Measurements from ENCODE around the gene TCF4.

The TCF4 gene

GRCh38 chr18:55221622-55222021 is 366.4 kb downstream of the TCF4 start:
- no peak for DNase-seq (ENCODE audit: extremely low read depth, low read depth)
- TF ChIP-seq, protein P1, sequence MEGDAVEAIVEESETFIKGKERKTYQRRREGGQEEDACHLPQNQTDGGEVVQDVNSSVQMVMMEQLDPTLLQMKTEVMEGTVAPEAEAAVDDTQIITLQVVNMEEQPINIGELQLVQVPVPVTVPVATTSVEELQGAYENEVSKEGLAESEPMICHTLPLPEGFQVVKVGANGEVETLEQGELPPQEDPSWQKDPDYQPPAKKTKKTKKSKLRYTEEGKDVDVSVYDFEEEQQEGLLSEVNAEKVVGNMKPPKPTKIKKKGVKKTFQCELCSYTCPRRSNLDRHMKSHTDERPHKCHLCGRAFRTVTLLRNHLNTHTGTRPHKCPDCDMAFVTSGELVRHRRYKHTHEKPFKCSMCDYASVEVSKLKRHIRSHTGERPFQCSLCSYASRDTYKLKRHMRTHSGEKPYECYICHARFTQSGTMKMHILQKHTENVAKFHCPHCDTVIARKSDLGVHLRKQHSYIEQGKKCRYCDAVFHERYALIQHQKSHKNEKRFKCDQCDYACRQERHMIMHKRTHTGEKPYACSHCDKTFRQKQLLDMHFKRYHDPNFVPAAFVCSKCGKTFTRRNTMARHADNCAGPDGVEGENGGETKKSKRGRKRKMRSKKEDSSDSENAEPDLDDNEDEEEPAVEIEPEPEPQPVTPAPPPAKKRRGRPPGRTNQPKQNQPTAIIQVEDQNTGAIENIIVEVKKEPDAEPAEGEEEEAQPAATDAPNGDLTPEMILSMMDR (IDR thresholded peaks at IDR 0.05; ENCODE audit: low read depth, low read length, missing control alignments) = no peak
- H3K4me3 ChIP-seq (replicated peaks; ENCODE audit: low read depth, low read length) = no peak overlapping the region

DNA sequence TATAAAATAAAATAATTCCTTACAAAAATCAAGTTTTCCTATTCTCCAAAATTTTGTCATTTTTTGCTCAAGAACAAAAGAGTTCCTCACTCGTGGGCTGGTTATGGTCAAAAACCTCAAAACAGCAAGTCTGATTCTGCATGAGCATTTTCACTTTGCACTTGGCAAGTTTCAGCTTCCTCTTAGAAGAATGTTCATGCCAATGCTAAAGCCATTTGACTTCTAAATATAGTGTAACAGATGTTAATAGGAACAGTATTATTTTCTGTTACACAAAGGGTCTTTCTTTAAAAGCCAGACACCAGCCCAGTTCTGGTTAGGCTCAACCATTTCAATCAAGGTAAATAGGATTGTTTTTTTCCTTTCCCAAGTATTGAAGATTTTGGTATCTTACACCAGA is 367.5 kb downstream of the TCF4 start:
- H3K4me3 ChIP-seq (replicated peaks; ENCODE audit: low read depth, low read length) = no peak overlapping the region
- DNase-seq (ENCODE audit: extremely low read depth, low read depth) = no peak
- TF ChIP-seq, protein P1 (IDR thresholded peaks at IDR 0.05; ENCODE audit: low read depth, low read length, missing control alignments) = no peak

DNA sequence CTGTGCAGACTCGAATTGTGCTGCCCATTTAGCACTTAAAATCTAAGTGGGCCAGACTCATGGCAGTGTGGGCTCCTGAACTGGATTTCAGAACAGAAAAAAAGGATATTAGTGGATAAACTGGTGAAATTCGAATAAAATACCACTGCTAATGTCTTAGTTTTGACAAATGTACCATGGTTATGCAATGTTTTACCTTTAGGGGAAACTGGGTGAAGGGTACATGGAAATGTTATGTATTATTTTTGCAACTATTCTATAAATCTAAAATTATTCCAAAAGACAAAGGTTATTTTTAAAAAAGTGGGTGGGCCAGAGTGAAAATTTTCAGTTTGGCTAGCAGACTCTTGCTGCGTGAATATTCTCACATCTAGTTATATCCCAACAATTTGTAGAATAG is 368.2 kb downstream of the TCF4 start:
- TF ChIP-seq, protein P1 (IDR thresholded peaks at IDR 0.05; ENCODE audit: low read depth, low read length, missing control alignments) = no peak
- no peak overlapping the region for H3K4me3 ChIP-seq (replicated peaks; ENCODE audit: low read depth, low read length)
- no peak for DNase-seq (ENCODE audit: extremely low read depth, low read depth)

DNA sequence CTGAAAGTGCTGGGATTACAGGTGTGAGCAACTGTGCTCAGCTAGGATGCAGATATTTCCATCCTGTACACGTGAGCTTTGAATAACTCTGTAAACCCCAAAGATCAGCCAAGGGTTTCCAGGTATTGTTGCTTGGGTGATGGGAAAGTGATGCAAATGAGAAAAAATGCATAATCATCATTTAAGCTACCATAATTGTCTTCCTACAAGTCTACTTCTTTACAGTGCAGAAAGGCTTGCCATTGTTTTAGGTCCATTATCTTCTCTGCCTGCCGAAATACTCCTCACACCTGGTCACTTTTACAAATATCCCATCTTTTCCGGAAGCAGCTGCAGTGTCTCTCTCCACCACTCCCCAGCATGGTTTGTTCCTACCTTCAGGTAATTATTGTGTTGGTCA is 368.9 kb downstream of the TCF4 start:
- no peak overlapping the region for H3K4me3 ChIP-seq (replicated peaks; ENCODE audit: low read depth, low read length)
- TF ChIP-seq, protein P1 (IDR thresholded peaks at IDR 0.05; ENCODE audit: low read depth, low read length, missing control alignments) = no peak
- DNase-seq (ENCODE audit: extremely low read depth, low read depth) = no peak

DNA sequence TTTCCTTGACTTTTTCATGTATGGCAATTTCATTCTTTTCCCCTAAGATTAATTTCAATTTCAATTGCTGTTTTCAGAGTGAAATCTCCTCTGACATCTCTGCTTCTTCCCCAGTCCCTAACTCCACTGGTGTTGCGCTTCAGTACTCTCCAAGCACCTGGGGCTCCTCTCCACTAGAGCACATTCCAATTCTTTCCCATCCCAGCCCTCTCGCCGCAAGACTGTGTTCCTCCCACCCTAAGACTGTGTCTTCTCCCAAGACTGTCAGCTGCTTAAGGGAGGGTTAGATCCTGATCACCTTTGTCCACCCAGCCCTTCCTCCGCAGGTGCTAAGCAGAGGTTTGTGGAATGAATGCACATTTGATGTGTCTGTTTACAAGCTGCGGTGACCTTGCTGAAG is 373.0 kb downstream of the TCF4 start:
- DNase-seq (ENCODE audit: extremely low read depth, low read depth) = no peak
- TF ChIP-seq, protein P1 (IDR thresholded peaks at IDR 0.05; ENCODE audit: low read depth, low read length, missing control alignments) = no peak
- no peak overlapping the region for H3K4me3 ChIP-seq (replicated peaks; ENCODE audit: low read depth, low read length)

DNA sequence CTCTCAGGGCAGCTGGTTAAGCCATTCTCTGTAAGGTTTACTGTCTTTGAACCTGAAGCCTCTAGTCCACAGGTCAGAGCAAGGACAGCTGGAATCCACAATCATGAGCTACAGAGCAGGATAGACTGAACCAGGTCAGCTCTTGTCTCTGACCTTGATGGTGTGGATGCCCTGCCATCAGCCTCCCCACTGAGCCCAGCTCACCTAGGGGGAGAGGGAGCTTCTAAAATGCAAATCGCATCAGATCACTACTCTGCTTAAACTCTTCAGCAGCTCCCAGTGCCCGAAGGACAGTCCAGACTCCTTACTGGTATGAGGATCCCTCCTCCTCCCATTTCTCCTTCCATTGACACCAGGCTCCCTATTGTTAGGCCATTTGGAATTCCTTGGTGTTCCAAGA is 373.5 kb downstream of the TCF4 start:
- DNase-seq (ENCODE audit: extremely low read depth, low read depth) = no peak
- H3K4me3 ChIP-seq (replicated peaks; ENCODE audit: low read depth, low read length) = no peak overlapping the region
- TF ChIP-seq, protein P1 (IDR thresholded peaks at IDR 0.05; ENCODE audit: low read depth, low read length, missing control alignments) = no peak

GRCh38 chr18:55213586-55213985 is 374.4 kb downstream of the TCF4 start:
- TF ChIP-seq, protein P1 (IDR thresholded peaks at IDR 0.05; ENCODE audit: low read depth, low read length, missing control alignments) = no peak
- H3K4me3 ChIP-seq (replicated peaks; ENCODE audit: low read depth, low read length) = no peak overlapping the region
- no peak for DNase-seq (ENCODE audit: extremely low read depth, low read depth)
